HG02885 (cell line): ENCODE data around the gene AXIN1.

ENCODE experiments used
- ATAC-seq: cut with Tn5 transposase; IDR thresholded peaks from one replicate; pipeline ENCODE4 v1.9.1; 2021; ENCODE audit warnings: mild to moderate bottlenecking; ENCODE audit not compliant: unreplicated experiment, poor library complexity

AXIN1 gene

GRCh38 chr16:307691-308312 lies 44.7 kb downstream of the AXIN1 start:
- ATAC-seq: no peak

- no peak for ATAC-seq
Observed at GRCh38 chr16:306911-307370, 45.6 kb downstream of the AXIN1 start.

- no peak for ATAC-seq
Observed at GRCh38 chr16:305916-306626, 46.5 kb downstream of the AXIN1 start.

- no peak for ATAC-seq
Observed at GRCh38 chr16:303760-304505, 48.6 kb downstream of the AXIN1 start.

- no peak for ATAC-seq
Observed at GRCh38 chr16:301950-302349, 50.6 kb downstream of the AXIN1 start.

GRCh38 chr16:301235-301634 lies 51.3 kb downstream of the AXIN1 start:
- ATAC-seq: no peak

GRCh38 chr16:297832-298231 lies 54.7 kb downstream of the AXIN1 start:
- ATAC-seq: no peak

- ATAC-seq: no peak
Observed at GRCh38 chr16:296806-297510, 55.6 kb downstream of the AXIN1 start.

GRCh38 chr16:296276-296675 lies 56.2 kb downstream of the AXIN1 start:
- ATAC-seq: no peak

- ATAC-seq: no peak
Observed at GRCh38 chr16:293043-293775, 59.3 kb downstream of the AXIN1 start.

GRCh38 chr16:291539-291938 lies 61.0 kb downstream of the AXIN1 start:
- no peak for ATAC-seq

- no peak for ATAC-seq
Observed at GRCh38 chr16:290681-291405, 61.7 kb downstream of the AXIN1 start.

- no peak for ATAC-seq
Observed at GRCh38 chr16:290015-290680, 62.4 kb downstream of the AXIN1 start.

- ATAC-seq: no peak
Observed at GRCh38 chr16:289395-289997, 63.0 kb downstream of the AXIN1 start.

GRCh38 chr16:287981-288920 lies 64.3 kb downstream of the AXIN1 start:
- no peak for ATAC-seq

GRCh38 chr16:287298-287811 lies 65.2 kb downstream of the AXIN1 start:
- ATAC-seq: no peak
